H9 (cell line): ENCODE data around the gene LETMD1. TPM values are rescaled to one million over a fixed set of nuclear protein-coding genes. Genes with fewer than 3 reads are reported as not detected.

Source experiments
- DNase-seq: peaks from one replicate; pipeline ENCODE4 v3.0.0-alpha.2; 2017
- H2AFZ ChIP-seq: one replicate; pipeline ENCODE4 v1.6.1; 2013; ENCODE audit warnings: mild to moderate bottlenecking, low read length, control low read depth, moderate library complexity
- H2AK5ac ChIP-seq: 2 replicates; pipeline ENCODE4 v1.6.1; 2013; ENCODE audit warnings: low read length, control low read depth, mixed read lengths; ENCODE audit not compliant: insufficient read length
- H2BK120ac ChIP-seq: one replicate; pipeline ENCODE4 v1.6.1; 2013; ENCODE audit warnings: low read depth, mild to moderate bottlenecking, low read length, control low read depth, inconsistent platforms; ENCODE audit not compliant: poor library complexity, severe bottlenecking
- H2BK12ac ChIP-seq: 2 replicates; pipeline ENCODE4 v1.6.1; 2013; ENCODE audit warnings: low read length, control low read depth, mixed read lengths, low read depth; ENCODE audit not compliant: insufficient read length
- H2BK15ac ChIP-seq: 2 replicates; pipeline ENCODE4 v1.6.1; 2013; ENCODE audit warnings: low read depth, low read length, control low read depth
- H2BK20ac ChIP-seq: one replicate; pipeline ENCODE4 v1.6.1; 2013; ENCODE audit warnings: low read depth, mild to moderate bottlenecking, low read length, control low read depth, inconsistent platforms; ENCODE audit not compliant: poor library complexity, severe bottlenecking
- H2BK5ac ChIP-seq: 2 replicates; pipeline ENCODE4 v1.6.1; 2013; ENCODE audit warnings: low read length, control low read depth, mixed read lengths; ENCODE audit not compliant: insufficient read length
- H3K14ac ChIP-seq: 2 replicates; pipeline ENCODE4 v1.6.1; 2013; ENCODE audit warnings: low read length, control low read depth; ENCODE audit not compliant: insufficient read depth
- H3K18ac ChIP-seq: 2 replicates; pipeline ENCODE4 v1.6.1; 2013; ENCODE audit warnings: low read depth, mild to moderate bottlenecking, mixed read lengths, low read length, control low read depth; ENCODE audit not compliant: insufficient read length
- H3K23ac ChIP-seq: 2 replicates; pipeline ENCODE4 v1.6.1; 2013; ENCODE audit warnings: low read length, control low read depth, mixed read lengths, low read depth; ENCODE audit not compliant: insufficient read length
- H3K23me2 ChIP-seq: 2 replicates; pipeline ENCODE4 v1.6.1; 2013; ENCODE audit warnings: low read depth, mild to moderate bottlenecking, mixed read lengths, low read length, control low read depth; ENCODE audit not compliant: insufficient read length, poor library complexity, severe bottlenecking
- H3K27ac ChIP-seq: 2 replicates; pipeline ENCODE4 v1.5.1; 2013; ENCODE audit warnings: low read length, control low read depth, mixed read lengths, low read depth; ENCODE audit not compliant: insufficient read length
- H3K27me3 ChIP-seq: 2 replicates; pipeline ENCODE4 v1.6.1; 2013; ENCODE audit warnings: low read length, control low read depth, inconsistent platforms; ENCODE audit not compliant: insufficient read depth
- H3K4ac ChIP-seq: 2 replicates; pipeline ENCODE4 v1.6.1; 2013; ENCODE audit warnings: low read depth, mild to moderate bottlenecking, control low read depth, inconsistent platforms, low read length, moderate library complexity
- H3K4me1 ChIP-seq: 2 replicates; pipeline ENCODE4 v1.6.1; 2013; ENCODE audit warnings: low read length, control low read depth, inconsistent platforms; ENCODE audit not compliant: insufficient read depth
- H3K4me2 ChIP-seq: 2 replicates; pipeline ENCODE4 v1.6.1; 2013; ENCODE audit warnings: low read length, control low read depth, mixed read lengths; ENCODE audit not compliant: insufficient read length, insufficient read depth
- H3K56ac ChIP-seq: 2 replicates; pipeline ENCODE4 v1.6.1; 2013; ENCODE audit warnings: low read depth, mild to moderate bottlenecking, mixed read lengths, low read length, control low read depth; ENCODE audit not compliant: insufficient read length
- H3K79me1 ChIP-seq: 2 replicates; pipeline ENCODE4 v1.6.1; 2013; ENCODE audit warnings: low read depth, mild to moderate bottlenecking, moderate library complexity, low read length, control low read depth, inconsistent platforms; ENCODE audit not compliant: insufficient read depth, poor library complexity, severe bottlenecking
- H3K79me2 ChIP-seq: 2 replicates; pipeline ENCODE4 v1.6.1; 2013; ENCODE audit warnings: low read length, control low read depth, inconsistent platforms; ENCODE audit not compliant: insufficient read depth
- H3K9ac ChIP-seq: 2 replicates; pipeline ENCODE4 v1.6.1; 2013; ENCODE audit warnings: low read length, control low read depth, mixed read lengths; ENCODE audit not compliant: insufficient read length; ENCODE audit errors: extremely low read depth
- H3K9me3 ChIP-seq: one replicate; pipeline ENCODE4 v1.6.1; 2013; ENCODE audit warnings: low read depth, low read length, inconsistent platforms; ENCODE audit not compliant: control insufficient read depth
- H3T11ph ChIP-seq: one replicate; pipeline ENCODE4 v1.6.1; 2013; ENCODE audit warnings: mild to moderate bottlenecking, low read length, control low read depth, inconsistent platforms
- H4K20me1 ChIP-seq: one replicate; pipeline ENCODE4 v1.6.1; 2013; ENCODE audit not compliant: control insufficient read depth, insufficient read length, insufficient read depth
- H4K5ac ChIP-seq: 2 replicates; pipeline ENCODE4 v1.6.1; 2013; ENCODE audit warnings: low read depth, mild to moderate bottlenecking, mixed read lengths, low read length, control low read depth; ENCODE audit not compliant: insufficient read length
- H4K8ac ChIP-seq: replicated peaks from 2 replicates; pipeline ENCODE4 v1.6.1; 2013; ENCODE audit warnings: low read length, control low read depth, mixed read lengths, low read depth; ENCODE audit not compliant: insufficient read length
- H4K91ac ChIP-seq: 2 replicates; pipeline ENCODE4 v1.6.1; 2013; ENCODE audit warnings: low read depth, mild to moderate bottlenecking, moderate library complexity, mixed read lengths, low read length, control low read depth; ENCODE audit not compliant: insufficient read length
- H3K27ac Mint-ChIP-seq, 3 experiments: 2 replicates in 2 of 3; 3 replicates in 1 of 3; pipeline ENCODE4 v1.8.0; 2020 to 2021; ENCODE audit warnings: mixed read lengths in 3 of 3, mild to moderate bottlenecking in 1 of 3, moderate library complexity in 1 of 3
- H3K27me3 Mint-ChIP-seq: 2 replicates; pipeline ENCODE4 v1.8.0; 2021; ENCODE audit warnings: low read depth, mild to moderate bottlenecking, moderate library complexity, mixed read lengths
- H3K36me3 Mint-ChIP-seq, 3 experiments: 2 replicates in 2 of 3; 3 replicates in 1 of 3; pipeline ENCODE4 v1.8.0; 2020 to 2021; ENCODE audit warnings: low read depth in 3 of 3, mixed read lengths in 3 of 3; ENCODE audit not compliant: insufficient read depth in 1 of 3
- H3K4me1 Mint-ChIP-seq, 2 experiments: 2 replicates each; pipeline ENCODE4 v1.8.0; 2020; ENCODE audit warnings: mixed read lengths in 2 of 2
- H3K4me3 Mint-ChIP-seq, 2 experiments: 2 replicates in 1 of 2; 3 replicates in 1 of 2; pipeline ENCODE4 v1.8.0; 2020 to 2021; ENCODE audit warnings: mild to moderate bottlenecking in 2 of 2, mixed read lengths in 2 of 2, moderate library complexity in 1 of 2
- H3K9me3 Mint-ChIP-seq, 2 experiments: 2 replicates in 1 of 2; 3 replicates in 1 of 2; pipeline ENCODE4 v1.8.0; 2020; ENCODE audit warnings: mild to moderate bottlenecking in 2 of 2, mixed read lengths in 2 of 2, moderate library complexity in 1 of 2
- WGBS: extraction: QIAGEN DNeasy Blood & Tissue Kit; methylation state at CpG from one replicate; pipeline ENCODE4 v1.1.7; 2013; ENCODE audit warnings: missing lambda C conversion rate, low lambda C conversion rate, mixed read lengths; ENCODE audit not compliant: insufficient read length; ENCODE audit errors: extremely low coverage; 5-methylcytosine and 5-hydroxymethylcytosine counted together
- total RNA-seq: library from RNA; stranded (reverse); gene quantifications from 2 replicates; pipeline ENCODE4 v1.2.1, GENCODE V29; 2021
- TF ChIP-seq, protein P1 (sequence below): fragments of 200-600 bp; sonication (generic); conservative IDR thresholded peaks from 3 replicates; pipeline ENCODE4 v1.8.0; 2021; ENCODE audit warnings: antibody characterized with exemption, mild to moderate bottlenecking

LETMD1 gene
- total RNA-seq, 1 experiment from 2014 or later = 34.9 TPM

DNA sequence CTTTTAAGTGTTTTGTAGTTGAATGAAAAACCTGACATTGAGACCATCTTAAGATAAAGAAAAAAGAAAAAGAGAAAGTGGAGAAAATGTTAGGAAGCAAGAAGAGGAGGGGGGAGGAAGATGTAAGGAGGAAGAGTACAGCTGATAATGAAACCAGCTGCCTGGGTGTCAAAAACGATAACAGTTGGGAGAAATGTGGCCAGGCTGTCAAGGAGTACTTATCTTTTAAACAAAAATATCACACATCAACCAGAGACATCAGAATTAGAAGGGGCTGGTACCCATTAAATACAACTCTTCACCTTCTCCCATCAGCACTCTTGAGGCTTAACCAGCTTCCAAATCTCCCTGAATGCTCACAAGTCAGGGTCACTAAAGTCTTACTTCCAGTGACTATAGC, 26.4 kb upstream of the LETMD1 start:
- Mint-ChIP-seq H3K4me1 (peaks cover 34% of the 10 kb centered on the region in 2 experiments), H3K9me3 (no peaks in the 10 kb centered on the region), H3K36me3 (0 out of 7 replicates have a peak, but pooled peaks cover 0 to 1% (median 0%) of the 10 kb centered on the region in 3 experiments), H3K27ac (peak overlapping the region; percentile 18 to 56 (median 37); a peak in 5 of 7 replicates), H3K27me3 (no peaks in the 10 kb centered on the region), H3K4me3 (no peak overlapping the region; a peak in 1 of 5 replicates)
- Histone ChIP-seq H3K23me2 (peaks cover 7% of the 10 kb centered on the region), H3K56ac (no peak overlapping the region), H3K79me2 (peaks cover 11% of the 10 kb centered on the region), H3K9ac (no peak overlapping the region), H3K4me2 (no peak overlapping the region), H3K23ac (no peak overlapping the region), H2BK120ac (no peak overlapping the region), H2BK5ac (no peak overlapping the region), H3K27ac (no peak overlapping the region), H3T11ph (no peak overlapping the region), H3K4me1 (no peaks in the 10 kb centered on the region), H4K8ac (no peak overlapping the region), H3K79me1 (peaks cover 2% of the 10 kb centered on the region), H4K91ac (no peak overlapping the region), H4K5ac (no peak overlapping the region), H2AK5ac (no peak overlapping the region), H2AFZ (no peak overlapping the region), H3K9me3 (no peaks in the 10 kb centered on the region), H4K20me1 (no peaks in the 10 kb centered on the region), H3K27me3 (no peaks in the 10 kb centered on the region), H3K4ac (no peak overlapping the region), H3K14ac (no peak overlapping the region), H2BK12ac (no peak overlapping the region), H3K18ac (no peak overlapping the region), H2BK20ac (no peak overlapping the region), H2BK15ac (no peak overlapping the region)
- DNase-seq = no peak
- TF ChIP-seq, protein P1, sequence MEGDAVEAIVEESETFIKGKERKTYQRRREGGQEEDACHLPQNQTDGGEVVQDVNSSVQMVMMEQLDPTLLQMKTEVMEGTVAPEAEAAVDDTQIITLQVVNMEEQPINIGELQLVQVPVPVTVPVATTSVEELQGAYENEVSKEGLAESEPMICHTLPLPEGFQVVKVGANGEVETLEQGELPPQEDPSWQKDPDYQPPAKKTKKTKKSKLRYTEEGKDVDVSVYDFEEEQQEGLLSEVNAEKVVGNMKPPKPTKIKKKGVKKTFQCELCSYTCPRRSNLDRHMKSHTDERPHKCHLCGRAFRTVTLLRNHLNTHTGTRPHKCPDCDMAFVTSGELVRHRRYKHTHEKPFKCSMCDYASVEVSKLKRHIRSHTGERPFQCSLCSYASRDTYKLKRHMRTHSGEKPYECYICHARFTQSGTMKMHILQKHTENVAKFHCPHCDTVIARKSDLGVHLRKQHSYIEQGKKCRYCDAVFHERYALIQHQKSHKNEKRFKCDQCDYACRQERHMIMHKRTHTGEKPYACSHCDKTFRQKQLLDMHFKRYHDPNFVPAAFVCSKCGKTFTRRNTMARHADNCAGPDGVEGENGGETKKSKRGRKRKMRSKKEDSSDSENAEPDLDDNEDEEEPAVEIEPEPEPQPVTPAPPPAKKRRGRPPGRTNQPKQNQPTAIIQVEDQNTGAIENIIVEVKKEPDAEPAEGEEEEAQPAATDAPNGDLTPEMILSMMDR = no peak
- WGBS = no CpG with 5 or more reads among the region's 1 CpG
